Tibial nerve (tissue), 4 donors: ENCODE data around the gene ZDHHC8.

ENCODE experiments used
- EP300 ChIP-seq, 2 donors: sonication (generic); formaldehyde crosslinking; IDR thresholded peaks; one replicate each; pipeline ENCODE4 v1.6.1; 2017; ENCODE audit warnings: antibody characterized with exemption in 2 of 2, mild to moderate bottlenecking in 1 of 2
- POLR2A ChIP-seq, 2 donors: fragments of 450-650 bp; IDR thresholded peaks; one replicate each; pipeline ENCODE4 v1.6.1; 2017; ENCODE audit warnings: antibody characterized with exemption in 2 of 2, mild to moderate bottlenecking in 2 of 2, moderate library complexity in 2 of 2
- TF ChIP-seq, protein P1 (sequence below), 5 experiments: fragments of 200-600 bp in 3 of 5; fragments of 450-650 bp in 2 of 5; sonication (generic) in 3 of 5; IDR thresholded peaks; one replicate each; pipeline ENCODE4 v1.5.1; 2016 to 2019; ENCODE audit warnings: antibody characterized with exemption in 5 of 5, mild to moderate bottlenecking in 3 of 5, moderate library complexity in 2 of 5

DNA sequence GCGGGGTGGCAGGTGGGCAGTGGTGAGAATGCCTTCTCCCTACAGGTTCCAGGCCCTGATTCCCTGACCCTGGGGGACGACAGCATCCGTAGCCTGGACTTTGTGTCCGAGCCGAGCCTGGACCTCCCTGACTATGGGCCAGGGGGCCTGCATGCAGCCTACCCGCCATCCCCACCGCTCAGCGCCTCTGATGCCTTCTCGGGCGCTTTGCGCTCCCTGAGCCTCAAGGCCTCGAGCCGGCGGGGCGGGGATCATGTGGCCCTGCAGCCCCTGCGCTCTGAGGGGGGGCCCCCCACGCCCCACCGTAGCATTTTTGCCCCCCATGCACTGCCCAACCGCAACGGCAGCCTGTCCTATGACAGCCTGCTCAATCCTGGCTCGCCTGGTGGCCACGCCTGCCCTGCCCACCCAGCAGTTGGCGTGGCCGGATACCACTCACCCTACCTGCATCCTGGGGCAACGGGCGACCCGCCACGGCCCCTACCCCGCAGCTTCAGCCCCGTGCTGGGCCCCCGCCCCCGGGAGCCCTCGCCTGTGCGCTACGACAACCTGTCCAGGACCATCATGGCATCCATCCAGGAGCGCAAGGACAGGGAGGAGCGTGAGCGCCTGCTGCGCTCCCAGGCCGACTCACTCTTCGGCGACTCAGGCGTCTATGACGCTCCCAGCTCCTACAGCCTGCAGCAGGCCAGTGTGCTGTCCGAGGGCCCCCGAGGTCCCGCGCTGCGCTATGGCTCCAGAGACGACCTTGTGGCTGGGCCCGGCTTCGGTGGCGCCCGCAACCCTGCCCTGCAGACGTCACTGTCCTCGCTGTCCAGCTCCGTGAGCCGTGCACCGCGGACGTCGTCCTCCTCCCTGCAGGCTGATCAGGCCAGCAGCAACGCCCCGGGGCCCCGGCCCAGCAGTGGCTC lies 11.4 kb downstream of the ZDHHC8 start:
- TF ChIP-seq, protein P1, sequence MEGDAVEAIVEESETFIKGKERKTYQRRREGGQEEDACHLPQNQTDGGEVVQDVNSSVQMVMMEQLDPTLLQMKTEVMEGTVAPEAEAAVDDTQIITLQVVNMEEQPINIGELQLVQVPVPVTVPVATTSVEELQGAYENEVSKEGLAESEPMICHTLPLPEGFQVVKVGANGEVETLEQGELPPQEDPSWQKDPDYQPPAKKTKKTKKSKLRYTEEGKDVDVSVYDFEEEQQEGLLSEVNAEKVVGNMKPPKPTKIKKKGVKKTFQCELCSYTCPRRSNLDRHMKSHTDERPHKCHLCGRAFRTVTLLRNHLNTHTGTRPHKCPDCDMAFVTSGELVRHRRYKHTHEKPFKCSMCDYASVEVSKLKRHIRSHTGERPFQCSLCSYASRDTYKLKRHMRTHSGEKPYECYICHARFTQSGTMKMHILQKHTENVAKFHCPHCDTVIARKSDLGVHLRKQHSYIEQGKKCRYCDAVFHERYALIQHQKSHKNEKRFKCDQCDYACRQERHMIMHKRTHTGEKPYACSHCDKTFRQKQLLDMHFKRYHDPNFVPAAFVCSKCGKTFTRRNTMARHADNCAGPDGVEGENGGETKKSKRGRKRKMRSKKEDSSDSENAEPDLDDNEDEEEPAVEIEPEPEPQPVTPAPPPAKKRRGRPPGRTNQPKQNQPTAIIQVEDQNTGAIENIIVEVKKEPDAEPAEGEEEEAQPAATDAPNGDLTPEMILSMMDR (IDR thresholded peaks at IDR 0.05) = no peak
- TF ChIP-seq POLR2A (IDR thresholded peaks at IDR 0.05) = no peak
- TF ChIP-seq EP300 (IDR thresholded peaks at IDR 0.05) = no peak
